HUES48 (cell line): ENCODE measurements around the gene PRKG1.
"Not testable (repeated sequence)": the region's sequence is repeated elsewhere in the genome, so short reads cannot be mapped to it uniquely, and the experiment has no call there.

Experiments
- H3K27ac ChIP-seq: one replicate; pipeline ENCODE4 v1.7.0; 2013; ENCODE audit warnings: low read depth, low read length, inconsistent platforms
- H3K27me3 ChIP-seq: 2 replicates; pipeline ENCODE4 v1.6.1; 2013; ENCODE audit warnings: mild to moderate bottlenecking, low read length; ENCODE audit not compliant: control insufficient read depth, insufficient read depth
- H3K36me3 ChIP-seq: 2 replicates; pipeline ENCODE4 v1.6.1; 2013; ENCODE audit warnings: low read length; ENCODE audit not compliant: control insufficient read depth, insufficient read depth
- H3K4me1 ChIP-seq: 2 replicates; pipeline ENCODE4 v1.6.1; 2013; ENCODE audit warnings: mild to moderate bottlenecking, low read length; ENCODE audit not compliant: control insufficient read depth, insufficient read depth
- H3K4me3 ChIP-seq: 2 replicates; pipeline ENCODE4 v1.5.1; 2013; ENCODE audit warnings: mild to moderate bottlenecking, low read depth, low read length
- H3K9ac ChIP-seq: 2 replicates; pipeline ENCODE4 v1.6.1; 2013; ENCODE audit warnings: mild to moderate bottlenecking, low read depth, low read length, moderate library complexity
- H3K9me3 ChIP-seq: 2 replicates; pipeline ENCODE4 v1.6.1; 2013; ENCODE audit warnings: low read length; ENCODE audit not compliant: control insufficient read depth, insufficient read depth

The PRKG1 gene

GRCh38 chr10:51201947-51202346 lies 127.7 kb downstream of the PRKG1 start:
- Histone ChIP-seq H3K27me3 (no peaks in the 10 kb centered on the region), H3K9me3 (no peaks in the 10 kb centered on the region), H3K9ac (no peak overlapping the region), H3K4me1 (peaks cover 23% of the 10 kb centered on the region), H3K27ac (no peak overlapping the region), H3K36me3 (no peaks in the 10 kb centered on the region), H3K4me3 (no peak overlapping the region)

DNA sequence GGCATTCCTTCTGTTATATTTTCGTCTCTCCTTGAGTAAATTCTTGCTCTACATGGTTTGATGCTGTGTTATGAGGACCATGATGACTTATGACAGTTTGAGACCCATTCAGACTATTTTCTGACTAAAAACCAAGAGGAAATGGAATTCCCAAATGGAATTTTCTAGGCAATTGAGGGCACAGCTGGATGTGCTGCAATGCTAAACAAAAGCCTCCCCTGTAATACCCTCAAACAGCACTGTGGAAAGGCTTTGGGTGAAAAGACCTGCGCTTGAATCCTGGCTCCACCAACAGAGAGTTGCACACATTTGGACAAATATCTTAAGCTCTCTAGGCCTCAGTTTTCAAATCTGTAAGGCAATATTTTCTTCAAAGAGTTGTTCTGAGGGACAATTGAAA lies 129.1 kb downstream of the PRKG1 start:
- no peaks in the 10 kb centered on the region for H3K27me3 ChIP-seq
- no peak overlapping the region for H3K9ac ChIP-seq
- H3K36me3 ChIP-seq = no peaks in the 10 kb centered on the region
- no peak overlapping the region for H3K4me3 ChIP-seq
- H3K4me1 ChIP-seq = peaks cover 23% of the 10 kb centered on the region
- no peaks in the 10 kb centered on the region for H3K9me3 ChIP-seq
- peak overlapping the region; percentile 32 for H3K27ac ChIP-seq

- no peak overlapping the region; the same call in 1 of the 2 replicates for H3K9ac ChIP-seq
- H3K27ac ChIP-seq = peak overlapping the region; percentile 32
- H3K4me3 ChIP-seq = no peak overlapping the region
- no peaks in the 10 kb centered on the region for H3K36me3 ChIP-seq
- H3K9me3 ChIP-seq = no peaks in the 10 kb centered on the region
- H3K27me3 ChIP-seq = no peaks in the 10 kb centered on the region
- peaks cover 23% of the 10 kb centered on the region for H3K4me1 ChIP-seq
Measured at GRCh38 chr10:51204066-51204465, 129.8 kb downstream of the PRKG1 start.

DNA sequence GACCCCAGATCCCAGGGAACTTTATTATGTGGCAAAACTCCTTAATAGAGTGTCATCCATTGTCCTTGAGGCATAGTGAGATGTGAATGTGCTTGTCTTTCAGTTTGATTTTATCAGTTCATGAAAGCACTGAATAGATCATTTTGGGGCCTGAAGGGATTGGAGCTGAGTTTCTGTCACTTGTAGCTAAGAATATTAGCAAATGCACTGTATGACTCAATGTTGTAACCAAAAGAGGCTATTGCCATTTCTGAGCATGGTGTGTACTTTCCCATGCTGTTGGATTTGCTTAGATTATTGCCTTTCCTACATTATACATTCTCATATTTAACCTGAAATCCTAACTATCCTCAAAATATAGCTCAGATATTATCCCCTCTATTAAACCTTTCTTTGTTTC lies 130.4 kb downstream of the PRKG1 start:
- peaks cover 23% of the 10 kb centered on the region for H3K4me1 ChIP-seq
- H3K36me3 ChIP-seq = no peaks in the 10 kb centered on the region
- no peaks in the 10 kb centered on the region for H3K9me3 ChIP-seq
- no peaks in the 10 kb centered on the region for H3K27me3 ChIP-seq
- H3K27ac ChIP-seq = no peak overlapping the region
- H3K9ac ChIP-seq = no peak overlapping the region
- no peak overlapping the region for H3K4me3 ChIP-seq

DNA sequence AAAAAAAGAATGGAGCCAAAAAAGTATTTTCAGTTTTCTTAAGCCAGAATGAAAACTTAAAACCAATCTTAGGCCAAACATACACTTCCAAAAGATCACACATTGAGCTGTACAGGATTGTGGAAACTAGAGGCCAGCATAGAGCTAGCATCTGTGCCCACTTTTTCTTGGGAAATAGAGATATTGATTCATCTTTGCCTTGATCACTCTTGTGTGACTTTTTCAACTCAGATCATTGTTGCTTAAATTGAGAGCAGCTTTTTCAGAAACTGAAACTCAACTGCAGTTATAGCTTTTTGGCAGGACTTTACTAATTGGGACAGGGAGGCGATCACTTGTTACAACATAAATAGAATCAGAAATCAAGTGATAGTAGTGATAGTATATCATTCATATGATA lies 132.2 kb downstream of the PRKG1 start:
- Histone ChIP-seq H3K4me3 (no peak overlapping the region), H3K27ac (no peak overlapping the region), H3K9ac (no peak overlapping the region), H3K36me3 (no peaks in the 10 kb centered on the region), H3K27me3 (no peaks in the 10 kb centered on the region), H3K4me1 (peaks cover 23% of the 10 kb centered on the region), H3K9me3 (no peaks in the 10 kb centered on the region)

GRCh38 chr10:51212937-51213336 lies 138.7 kb downstream of the PRKG1 start:
- not testable (repeated sequence) for H3K4me3 ChIP-seq, H3K9me3 ChIP-seq, H3K27me3 ChIP-seq, H3K36me3 ChIP-seq, H3K9ac ChIP-seq, H3K27ac ChIP-seq
- H3K4me1 ChIP-seq = peaks cover 26% of the 10 kb centered on the region

DNA sequence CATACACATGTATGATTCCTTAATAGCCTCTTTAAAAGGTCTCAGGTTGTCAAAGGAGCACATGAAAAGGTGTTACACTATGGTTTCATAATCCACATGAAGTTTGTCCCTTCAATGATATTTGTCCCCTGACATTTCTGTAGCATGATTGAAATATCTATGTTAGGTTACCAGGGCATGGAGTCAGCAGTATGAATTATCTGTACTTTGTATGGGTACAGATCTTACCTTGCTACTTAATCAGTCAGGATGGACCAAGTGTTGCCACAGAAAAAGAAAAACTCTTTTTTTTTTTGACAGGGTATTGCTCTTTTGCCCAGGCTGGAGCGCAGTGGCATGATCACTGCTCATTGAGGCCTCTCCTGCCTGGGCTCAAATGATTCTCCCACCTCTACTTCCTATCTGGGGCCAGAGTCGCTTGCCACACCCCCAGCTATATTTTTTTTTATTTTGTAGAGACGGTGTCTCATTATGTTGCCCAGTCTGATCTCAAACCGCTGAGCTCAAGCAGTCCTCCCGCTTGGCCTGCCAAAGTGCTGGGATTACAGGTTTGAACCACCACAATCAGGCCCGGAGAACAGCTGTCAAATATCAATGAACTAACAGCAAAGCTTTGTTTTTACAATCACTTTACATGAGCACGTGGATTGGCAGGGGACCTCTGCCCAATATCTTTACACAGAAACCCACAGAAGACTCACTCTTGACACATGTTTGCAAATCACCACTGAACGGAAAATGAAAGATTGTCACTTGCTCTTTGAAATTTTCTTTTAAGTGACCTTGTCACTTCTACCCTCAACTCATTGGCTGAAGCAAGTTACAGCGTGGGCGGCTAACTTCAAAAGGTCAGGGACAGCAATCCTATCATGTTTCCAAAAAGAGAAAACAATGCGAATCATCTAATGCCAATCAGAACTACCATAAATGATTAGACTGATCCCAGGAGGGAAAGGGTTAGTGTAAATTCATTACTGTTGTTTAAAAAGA lies 140.2 kb downstream of the PRKG1 start:
- H3K36me3 ChIP-seq = no peaks in the 10 kb centered on the region
- H3K9me3 ChIP-seq = no peaks in the 10 kb centered on the region
- no peak overlapping the region for H3K27ac ChIP-seq
- H3K27me3 ChIP-seq = no peaks in the 10 kb centered on the region
- peaks cover 28% of the 10 kb centered on the region for H3K4me1 ChIP-seq
- H3K4me3 ChIP-seq = no peak overlapping the region
- H3K9ac ChIP-seq = no peak overlapping the region

GRCh38 chr10:51215951-51216834 lies 141.9 kb downstream of the PRKG1 start:
- H3K36me3 ChIP-seq = no peaks in the 10 kb centered on the region
- no peaks in the 10 kb centered on the region for H3K9me3 ChIP-seq
- H3K27me3 ChIP-seq = no peaks in the 10 kb centered on the region
- H3K9ac ChIP-seq = no peak overlapping the region
- no peak overlapping the region for H3K4me3 ChIP-seq
- no peak overlapping the region for H3K27ac ChIP-seq
- H3K4me1 ChIP-seq = peaks cover 28% of the 10 kb centered on the region

GRCh38 chr10:51217505-51217904 lies 143.2 kb downstream of the PRKG1 start:
- H3K4me1 ChIP-seq = peaks cover 28% of the 10 kb centered on the region
- H3K27ac ChIP-seq = no peak overlapping the region
- H3K9ac ChIP-seq = no peak overlapping the region
- H3K4me3 ChIP-seq = no peak overlapping the region
- no peaks in the 10 kb centered on the region for H3K9me3 ChIP-seq
- H3K27me3 ChIP-seq = no peaks in the 10 kb centered on the region
- no peaks in the 10 kb centered on the region for H3K36me3 ChIP-seq

DNA sequence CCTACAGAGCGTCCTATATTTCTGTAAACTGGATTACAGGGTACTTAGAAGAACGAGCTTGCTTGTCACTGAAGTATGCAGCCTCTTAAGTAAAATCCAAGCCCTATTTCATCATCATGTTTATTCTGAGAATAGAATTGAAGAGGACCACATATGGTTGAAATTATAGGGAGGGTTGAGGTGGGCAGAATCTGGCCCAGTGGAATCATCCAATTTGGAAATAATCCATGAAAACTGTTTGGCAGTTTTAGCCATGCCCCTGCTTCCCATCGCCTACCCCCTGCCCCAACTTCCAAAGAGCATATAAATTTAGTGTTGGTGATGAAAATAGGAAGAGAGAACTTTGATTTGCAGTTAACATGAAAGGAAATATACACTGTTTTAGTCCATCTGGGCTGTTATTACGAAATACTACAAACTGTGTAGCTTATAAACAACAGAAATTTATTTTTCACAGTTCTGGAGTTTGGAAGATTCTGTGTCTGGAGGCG lies 150.4 kb downstream of the PRKG1 start:
- H3K4me3 ChIP-seq = no peak overlapping the region
- no peak overlapping the region for H3K27ac ChIP-seq
- no peak overlapping the region for H3K9ac ChIP-seq
- no peaks in the 10 kb centered on the region for H3K4me1 ChIP-seq
- no peaks in the 10 kb centered on the region for H3K36me3 ChIP-seq
- H3K9me3 ChIP-seq = no peaks in the 10 kb centered on the region
- H3K27me3 ChIP-seq = no peaks in the 10 kb centered on the region
